Activated CD4-positive, CD25-positive, alpha-beta regulatory T cell treated with anti-CD3 and anti-CD28 coated beads, Interleukin-2, amount 50 U/mL, for 72 hours (primary cell): Measurements from ENCODE around the gene HAX1.
A peak's percentile ranks its signal among the peaks of the same experiment; 100 is the strongest.
"Not testable (repeated sequence)": the region's sequence is repeated elsewhere in the genome, so short reads cannot be mapped to it uniquely, and the experiment has no call there.

ENCODE experiments used
- DNase-seq: peaks from one replicate; pipeline ENCODE4 v3.0.0; 2021

HAX1 gene

GRCh38 chr1:154272217-154272998, at the start of gene HAX1:
Gene HAX1, plus strand, starts transcription at chr1:154272629. Its CDS starts 95 bp downstream, at chr1:154272724.
- DNase-seq, result peak; percentile 91

DNA sequence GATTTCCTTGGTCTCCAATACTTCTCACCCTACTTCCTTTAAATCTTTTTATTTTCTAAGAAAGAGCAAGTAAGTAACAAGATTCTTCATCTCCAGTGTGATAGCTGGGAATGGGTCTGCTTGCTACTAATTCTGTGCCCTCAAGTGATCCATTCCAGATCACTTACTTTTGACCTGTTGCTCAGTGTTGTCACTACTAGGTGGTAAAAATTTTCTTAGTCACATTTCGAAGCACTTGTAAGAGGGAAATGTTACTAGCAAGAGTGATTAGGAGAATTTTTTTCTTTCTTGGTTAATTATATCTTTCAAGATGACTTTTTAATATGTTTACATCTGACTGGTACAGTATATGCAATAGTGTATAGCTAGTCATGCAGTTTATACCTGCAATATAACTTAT, 49.5 kb upstream of the HAX1 start:
- no peak for DNase-seq

- DNase-seq, result no peak
Observed at GRCh38 chr1:154223621-154224020, 48.8 kb upstream of the HAX1 start.

DNA sequence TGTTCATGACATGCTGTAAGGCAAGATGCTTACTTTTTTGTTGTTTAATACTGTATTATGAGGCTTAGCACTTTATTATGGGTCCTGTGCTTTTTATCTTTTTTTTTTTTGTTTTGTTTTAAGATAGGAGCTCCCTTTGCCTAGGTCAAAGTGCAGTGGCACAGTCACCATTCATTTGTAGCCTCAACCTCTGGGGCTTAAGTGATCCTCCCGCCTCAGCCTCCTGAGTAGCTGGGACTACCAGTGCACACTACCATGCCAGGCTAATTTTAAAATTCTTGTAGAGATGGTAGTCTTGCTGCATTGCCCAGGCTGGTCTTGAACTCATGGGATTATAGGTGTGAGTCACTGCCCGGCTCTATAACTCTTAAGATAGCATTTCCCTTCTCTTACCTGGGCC, 47.1 kb upstream of the HAX1 start:
- no peak for DNase-seq

GRCh38 chr1:154231112-154231511, 41.3 kb upstream of the HAX1 start:
- DNase-seq, result not testable (repeated sequence)

- not testable (repeated sequence) for DNase-seq
Observed at GRCh38 chr1:154233127-154233526, 39.3 kb upstream of the HAX1 start.

- DNase-seq, result no peak
Observed at GRCh38 chr1:154236855-154237254, 35.6 kb upstream of the HAX1 start.

- DNase-seq, result no peak
Observed at GRCh38 chr1:154237435-154237834, 35.0 kb upstream of the HAX1 start.

DNA sequence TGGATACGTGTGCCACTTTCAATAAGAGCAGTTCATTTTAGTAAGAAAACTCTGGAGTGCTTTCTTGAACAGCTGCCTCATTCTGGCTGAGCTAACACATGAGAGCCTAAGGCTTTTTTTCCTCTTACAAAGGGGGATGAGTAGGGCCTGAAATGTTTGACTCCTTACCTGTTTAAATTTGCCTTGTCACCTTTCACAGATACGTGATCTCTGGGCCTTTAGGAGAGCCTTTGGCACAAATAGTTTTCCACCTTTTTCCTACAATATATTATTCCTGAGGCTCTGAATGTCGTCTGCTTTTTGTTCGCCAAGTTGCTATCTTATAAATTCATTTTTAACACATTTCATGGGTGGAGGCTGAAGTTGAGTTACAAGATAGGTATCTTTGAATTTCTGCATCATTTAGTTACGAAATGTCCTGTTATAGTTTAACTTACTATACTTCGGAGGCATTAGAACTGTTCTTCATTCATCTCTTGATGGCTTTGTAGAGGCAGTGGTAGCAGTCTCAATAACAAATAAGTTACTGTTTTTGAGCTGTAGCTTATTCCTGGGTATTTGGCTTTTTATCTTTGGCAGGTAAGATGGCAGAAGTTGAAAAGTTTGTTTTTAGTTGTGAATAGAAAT, 34.4 kb upstream of the HAX1 start:
- DNase-seq, result no peak

- no peak for DNase-seq
Observed at GRCh38 chr1:154239491-154239890, 32.9 kb upstream of the HAX1 start.

GRCh38 chr1:154240294-154240833, 32.1 kb upstream of the HAX1 start:
- DNase-seq, result no peak

- no peak for DNase-seq
Observed at GRCh38 chr1:154241703-154242351, 30.6 kb upstream of the HAX1 start.

DNA sequence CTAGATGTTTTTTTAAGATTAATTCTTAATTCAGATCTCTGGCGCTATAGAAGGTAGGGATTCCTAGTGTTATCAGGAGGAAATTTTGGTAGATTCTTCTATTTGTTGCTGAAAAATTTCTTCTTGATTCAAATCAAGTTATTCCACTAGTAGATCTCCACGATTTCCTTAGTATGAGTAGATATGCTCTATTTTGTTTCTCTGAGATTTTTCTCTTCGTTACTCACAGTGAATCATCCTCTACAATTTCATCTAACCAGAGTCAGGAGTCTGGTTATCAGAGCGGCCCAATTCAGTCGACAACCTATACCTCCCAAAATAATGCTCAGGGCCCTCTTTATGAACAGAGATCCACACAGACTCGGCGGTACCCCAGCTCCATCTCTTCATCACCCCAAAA, 18.8 kb upstream of the HAX1 start:
- DNase-seq, result no peak

- no peak for DNase-seq
Observed at GRCh38 chr1:154256686-154257085, 15.7 kb upstream of the HAX1 start.

GRCh38 chr1:154258784-154259183, 13.6 kb upstream of the HAX1 start:
- DNase-seq, result no peak

- no peak for DNase-seq
Observed at GRCh38 chr1:154260127-154260526, 12.3 kb upstream of the HAX1 start.

- no peak for DNase-seq
Observed at GRCh38 chr1:154263465-154264332, 8.7 kb upstream of the HAX1 start.

- no peak for DNase-seq
Observed at GRCh38 chr1:154264454-154264853, 8.0 kb upstream of the HAX1 start.

GRCh38 chr1:154265586-154265985, 6.8 kb upstream of the HAX1 start:
- no peak for DNase-seq

DNA sequence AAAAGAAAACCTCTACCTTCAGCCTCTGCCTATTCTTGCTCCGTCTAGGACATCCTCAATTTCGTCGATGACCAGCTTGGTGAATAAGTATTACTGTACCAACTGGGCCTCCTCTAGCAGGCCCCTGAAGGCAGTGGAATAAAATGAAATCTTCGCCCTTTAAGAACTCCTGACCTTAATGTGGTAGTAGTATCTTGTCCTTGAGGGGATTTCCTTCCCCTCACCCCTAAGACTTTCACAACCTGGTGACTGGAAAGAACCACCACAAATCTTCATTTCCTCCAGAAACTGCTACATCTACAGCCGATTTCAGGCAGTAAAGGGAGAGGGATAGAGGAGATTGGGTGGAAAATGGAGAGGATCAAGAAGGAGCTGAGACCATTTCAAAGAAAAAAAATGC, 1.6 kb upstream of the HAX1 start:
- no peak for DNase-seq

DNA sequence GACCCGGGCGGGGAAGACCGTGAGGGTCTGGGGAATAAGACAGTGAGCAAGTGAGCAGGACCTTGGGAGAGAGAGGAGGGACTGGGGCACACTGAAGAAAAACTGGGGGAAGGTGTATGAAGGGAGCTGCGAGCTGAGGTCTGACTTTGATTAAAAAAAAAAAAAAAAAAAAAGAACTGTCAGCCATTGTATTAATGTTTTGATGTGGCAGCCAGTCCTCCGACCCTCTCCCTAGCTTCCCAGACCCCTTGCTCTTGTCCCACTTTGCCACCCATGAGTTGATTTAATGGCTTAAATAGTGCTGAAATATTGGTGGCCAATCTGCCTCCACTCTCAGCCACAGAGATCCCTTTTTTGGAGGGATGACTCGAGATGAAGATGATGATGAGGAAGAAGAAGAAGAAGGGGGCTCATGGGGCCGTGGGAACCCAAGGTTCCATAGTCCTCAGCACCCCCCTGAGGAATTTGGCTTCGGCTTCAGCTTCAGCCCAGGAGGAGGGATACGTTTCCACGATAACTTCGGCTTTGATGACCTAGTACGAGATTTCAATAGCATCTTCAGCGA, 652 bp downstream of the HAX1 start:
- DNase-seq, result no peak

- no peak for DNase-seq
Observed at GRCh38 chr1:154276797-154277196, 4.4 kb downstream of the HAX1 start.
